OCI-LY3 (cell line): Measurements from ENCODE around the gene SAP30L.

Experiments used
- H2AFZ ChIP-seq: fragments of 200-600, 300-600 bp; shearing (Covaris generic); 2 replicates; pipeline ENCODE4 v1.6.0; 2014; ENCODE audit warnings: antibody characterized with exemption, low read depth, low read length
- H3K27ac ChIP-seq: fragments of 200-600, 300-600 bp; sonication (generic); 2 replicates; pipeline ENCODE4 v1.5.1; 2014; ENCODE audit warnings: mild to moderate bottlenecking, low read length, moderate library complexity, mixed read lengths
- H3K27me3 ChIP-seq: fragments of 200-600, 300-600 bp; sonication (generic); 2 replicates; pipeline ENCODE4 v1.6.1; 2014; ENCODE audit warnings: low read depth, low read length, mixed read lengths
- H3K36me3 ChIP-seq: fragments of 200-600, 300-600 bp; sonication (generic); replicated peaks from 2 replicates; pipeline ENCODE3; 2014; ENCODE audit warnings: low read depth, low read length, mixed read lengths
- H3K4me1 ChIP-seq: fragments of 300-600, 200-600 bp; sonication (generic); 2 replicates; pipeline ENCODE4 v1.6.1; 2014; ENCODE audit warnings: low read length, mixed read lengths
- H3K4me2 ChIP-seq: fragments of 200-600, 300-600 bp; sonication (generic); 2 replicates; pipeline ENCODE4 v1.6.1; 2014; ENCODE audit warnings: low read length, mixed read lengths
- H3K4me3 ChIP-seq: fragments of 300-600, 200-600 bp; sonication (generic); 2 replicates; pipeline ENCODE4 v1.5.1; 2014; ENCODE audit warnings: antibody characterized with exemption, mild to moderate bottlenecking, low read length, moderate library complexity
- H3K79me2 ChIP-seq: fragments of 300-600, 200-600 bp; shearing (Covaris generic); 2 replicates; pipeline ENCODE4 v1.6.1; 2014; ENCODE audit warnings: mild to moderate bottlenecking, low read length, mixed read lengths
- H3K9ac ChIP-seq: fragments of 300-600, 200-600 bp; shearing (Covaris generic); 2 replicates; pipeline ENCODE4 v1.6.0; 2014; ENCODE audit warnings: mild to moderate bottlenecking, low read length, moderate library complexity
- H3K9me3 ChIP-seq: fragments of 200-600, 300-600 bp; shearing (Covaris generic); 2 replicates; pipeline ENCODE4 v1.6.1; 2014; ENCODE audit warnings: low read length, mixed read lengths; ENCODE audit not compliant: insufficient read depth
- H4K20me1 ChIP-seq: fragments of 200-600, 300-600 bp; sonication (generic); 2 replicates; pipeline ENCODE4 v1.6.1; 2016; ENCODE audit warnings: low read length, mixed read lengths; ENCODE audit not compliant: insufficient read depth
- EZH2phosphoT487 ChIP-seq: fragments of 200-600 bp; shearing (Covaris generic); IDR thresholded peaks from 2 replicates; pipeline ENCODE4 v1.6.1; 2018; ENCODE audit warnings: antibody characterized with exemption, mixed run types, low read depth
- TF ChIP-seq, protein P1 (sequence below): fragments of 200-600, 300-600 bp; sonication (generic); IDR thresholded peaks from 2 replicates; pipeline ENCODE4 v1.5.1; 2014; ENCODE audit warnings: antibody characterized with exemption, low read length, low read depth

The SAP30L gene

DNA sequence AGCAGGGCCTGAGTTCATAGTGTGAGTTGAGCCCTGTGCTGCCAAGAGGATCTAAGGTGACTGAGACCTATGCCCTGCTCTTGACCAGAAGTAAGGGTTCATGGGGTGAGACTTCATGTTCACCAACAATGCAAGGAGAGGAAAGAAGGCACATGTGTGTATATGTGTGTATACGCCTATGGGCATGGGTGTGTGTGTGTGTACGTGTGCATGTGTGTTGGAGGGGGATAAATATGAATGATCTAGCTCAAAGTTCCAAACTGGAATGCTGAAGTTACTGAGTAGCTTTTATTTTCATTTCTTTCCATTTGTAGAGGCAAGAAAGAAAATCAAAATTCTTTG lies 57.9 kb downstream of the SAP30L start:
- H3K36me3 ChIP-seq: no peaks in the 10 kb centered on the region
- no peaks in the 10 kb centered on the region for H3K9me3 ChIP-seq
- H3K4me1 ChIP-seq: peaks cover 48% of the 10 kb centered on the region
- peak overlapping the region; percentile 47 for H3K4me3 ChIP-seq
- H3K79me2 ChIP-seq: no peaks in the 10 kb centered on the region
- H3K4me2 ChIP-seq: peak overlapping the region; percentile 63
- TF ChIP-seq, protein P1, sequence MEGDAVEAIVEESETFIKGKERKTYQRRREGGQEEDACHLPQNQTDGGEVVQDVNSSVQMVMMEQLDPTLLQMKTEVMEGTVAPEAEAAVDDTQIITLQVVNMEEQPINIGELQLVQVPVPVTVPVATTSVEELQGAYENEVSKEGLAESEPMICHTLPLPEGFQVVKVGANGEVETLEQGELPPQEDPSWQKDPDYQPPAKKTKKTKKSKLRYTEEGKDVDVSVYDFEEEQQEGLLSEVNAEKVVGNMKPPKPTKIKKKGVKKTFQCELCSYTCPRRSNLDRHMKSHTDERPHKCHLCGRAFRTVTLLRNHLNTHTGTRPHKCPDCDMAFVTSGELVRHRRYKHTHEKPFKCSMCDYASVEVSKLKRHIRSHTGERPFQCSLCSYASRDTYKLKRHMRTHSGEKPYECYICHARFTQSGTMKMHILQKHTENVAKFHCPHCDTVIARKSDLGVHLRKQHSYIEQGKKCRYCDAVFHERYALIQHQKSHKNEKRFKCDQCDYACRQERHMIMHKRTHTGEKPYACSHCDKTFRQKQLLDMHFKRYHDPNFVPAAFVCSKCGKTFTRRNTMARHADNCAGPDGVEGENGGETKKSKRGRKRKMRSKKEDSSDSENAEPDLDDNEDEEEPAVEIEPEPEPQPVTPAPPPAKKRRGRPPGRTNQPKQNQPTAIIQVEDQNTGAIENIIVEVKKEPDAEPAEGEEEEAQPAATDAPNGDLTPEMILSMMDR: no peak
- TF ChIP-seq EZH2phosphoT487: no peak
- H2AFZ ChIP-seq: no peak overlapping the region
- no peaks in the 10 kb centered on the region for H4K20me1 ChIP-seq
- H3K27me3 ChIP-seq: no peaks in the 10 kb centered on the region
- peak overlapping the region; percentile 93 for H3K27ac ChIP-seq
- peak overlapping the region; percentile 61 for H3K9ac ChIP-seq

DNA sequence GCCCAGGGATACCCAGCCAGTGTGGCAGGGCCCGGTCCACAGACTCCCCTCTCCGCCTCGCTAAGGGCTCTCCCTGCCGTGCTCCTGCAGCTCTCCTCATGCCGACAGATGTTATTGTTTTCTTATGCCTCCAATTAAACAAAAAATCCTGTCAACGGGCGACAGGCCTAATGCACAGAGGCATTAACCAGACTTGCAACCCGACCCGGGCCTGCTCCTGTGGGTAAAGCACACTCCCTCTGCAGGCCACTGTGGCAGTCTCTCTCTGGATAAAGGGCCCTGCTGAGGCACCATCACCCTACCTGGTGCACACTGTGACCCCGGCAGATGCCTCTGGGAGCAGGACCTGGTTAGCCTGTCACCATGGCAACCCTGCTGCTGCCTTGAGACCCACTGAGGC lies 59.8 kb downstream of the SAP30L start:
- Histone ChIP-seq H3K4me2 (no peak overlapping the region), H3K79me2 (no peaks in the 10 kb centered on the region), H3K9ac (no peak overlapping the region), H3K4me1 (peaks cover 45% of the 10 kb centered on the region), H3K9me3 (no peaks in the 10 kb centered on the region), H4K20me1 (no peaks in the 10 kb centered on the region), H3K27me3 (no peaks in the 10 kb centered on the region), H3K4me3 (no peak overlapping the region), H3K27ac (no peak overlapping the region), H3K36me3 (no peaks in the 10 kb centered on the region), H2AFZ (no peak overlapping the region)
- TF ChIP-seq, protein P1: no peak
- TF ChIP-seq EZH2phosphoT487: no peak

DNA sequence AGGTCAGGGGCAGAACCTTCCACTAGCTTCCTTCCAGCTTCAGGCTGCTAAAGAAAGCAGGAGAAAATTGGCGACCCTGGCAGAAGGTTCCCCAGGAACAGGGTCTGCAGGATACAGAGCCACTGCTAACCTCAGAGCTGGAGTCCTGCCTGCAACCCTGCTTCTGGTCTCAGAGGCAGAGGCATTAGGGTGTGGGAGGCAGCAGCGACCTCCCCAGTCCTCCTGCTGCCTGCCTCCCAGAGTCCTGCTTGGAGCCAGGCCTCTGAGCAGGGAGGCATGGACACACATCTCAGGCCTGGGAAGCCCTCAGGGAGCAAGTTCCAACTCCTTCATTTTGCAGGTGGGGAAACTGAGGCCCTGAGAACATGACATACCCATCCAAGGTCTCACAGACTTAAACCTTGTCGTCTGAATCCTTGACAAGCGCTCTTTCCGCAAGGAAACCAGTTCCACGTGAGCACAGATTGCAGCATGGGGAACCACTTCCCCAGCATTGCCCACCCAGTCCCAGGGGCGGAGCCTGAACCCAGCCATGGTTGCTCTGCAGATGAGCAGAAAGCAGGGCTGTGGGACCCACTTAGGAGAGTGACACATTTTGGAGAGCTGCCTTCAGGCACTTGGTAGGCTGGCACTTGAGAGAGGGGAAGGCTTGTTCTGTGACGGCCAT lies 60.4 kb downstream of the SAP30L start:
- Histone ChIP-seq H3K4me3 (no peak overlapping the region), H4K20me1 (no peaks in the 10 kb centered on the region), H3K4me2 (no peak overlapping the region), H3K79me2 (no peaks in the 10 kb centered on the region), H3K36me3 (no peaks in the 10 kb centered on the region), H3K9me3 (no peaks in the 10 kb centered on the region), H3K4me1 (peaks cover 47% of the 10 kb centered on the region), H2AFZ (no peak overlapping the region), H3K27me3 (no peaks in the 10 kb centered on the region), H3K27ac (no peak overlapping the region), H3K9ac (no peak overlapping the region)
- TF ChIP-seq EZH2phosphoT487: no peak
- TF ChIP-seq, protein P1: no peak

DNA sequence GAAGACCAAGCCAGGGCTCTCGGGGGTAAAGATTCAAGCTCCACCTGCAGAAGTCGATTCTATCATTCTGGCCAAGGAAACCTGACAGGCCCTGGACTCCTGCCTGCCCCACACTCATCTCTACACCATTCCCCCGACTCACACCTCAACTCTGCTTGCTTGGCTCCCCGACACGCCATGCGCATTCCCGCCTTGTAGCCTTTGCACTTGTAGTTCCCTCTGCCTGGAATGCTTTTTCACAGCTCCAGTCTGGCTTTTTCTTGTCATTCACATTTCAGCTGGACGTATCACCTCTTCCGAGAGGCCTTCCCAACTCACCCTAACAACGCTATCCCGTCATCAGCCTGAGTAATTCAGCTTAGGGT lies 60.9 kb downstream of the SAP30L start:
- TF ChIP-seq, protein P1: no peak
- TF ChIP-seq EZH2phosphoT487: no peak
- Histone ChIP-seq H2AFZ (no peak overlapping the region), H3K27me3 (no peaks in the 10 kb centered on the region), H3K9me3 (no peaks in the 10 kb centered on the region), H3K4me3 (no peak overlapping the region), H3K4me1 (peaks cover 42% of the 10 kb centered on the region), H4K20me1 (no peaks in the 10 kb centered on the region), H3K4me2 (no peak overlapping the region), H3K27ac (no peak overlapping the region), H3K79me2 (no peaks in the 10 kb centered on the region), H3K9ac (no peak overlapping the region), H3K36me3 (no peaks in the 10 kb centered on the region)
